K562 (cell line): ENCODE results near the gene GPN1. TPM values are rescaled to one million over a fixed set of nuclear protein-coding genes. Genes with fewer than 3 reads are reported as not detected.

Source experiments
- FOXA1 ChIP-seq: fragments of 450-650 bp; IDR thresholded peaks from 2 replicates; pipeline ENCODE4 v1.6.1; 2016; ENCODE audit warnings: mild to moderate bottlenecking, borderline replicate concordance
- HNRNPK ChIP-seq: fragments of 200-400 bp; formaldehyde crosslinking; IDR thresholded peaks from one replicate; pipeline ENCODE4 v1.6.1; 2018; ENCODE audit warnings: mild to moderate bottlenecking, low read depth, low read length; ENCODE audit not compliant: poor library complexity, severe bottlenecking
- ILF3 ChIP-seq: fragments of 450-650 bp; IDR thresholded peaks from 2 replicates; pipeline ENCODE4 v1.6.1; 2018; ENCODE audit warnings: antibody characterized with exemption, mild to moderate bottlenecking, moderate library complexity, borderline replicate concordance
- PHF8 ChIP-seq: fragments of 200-600 bp; sonication (generic); IDR thresholded peaks from 2 replicates; pipeline ENCODE4 v1.6.1; 2012; ENCODE audit warnings: mixed run types, mild to moderate bottlenecking, inconsistent platforms, low read length, moderate library complexity, borderline replicate concordance
- POLR2A ChIP-seq: fragments of 450-650 bp; conservative IDR thresholded peaks from 2 replicates; pipeline ENCODE4 v1.6.1; 2016
- POLR2H ChIP-seq: IDR thresholded peaks from 2 replicates; pipeline ENCODE4 v1.6.1; 2016; ENCODE audit warnings: missing genetic modification characterization, low read depth, mild to moderate bottlenecking, control low read depth, missing compliant biosample characterization, moderate library complexity
- PRMT5 ChIP-seq: sonication (generic); formaldehyde crosslinking; IDR thresholded peaks from 2 replicates; pipeline ENCODE4 v1.5.0; 2020; ENCODE audit warnings: missing genetic modification reagents
- RBBP5 ChIP-seq: fragments of 200-600 bp; sonication (generic); IDR thresholded peaks from 2 replicates; pipeline ENCODE4 v1.6.1; 2012; ENCODE audit warnings: borderline replicate concordance, mild to moderate bottlenecking, low read length, control low read depth, inconsistent platforms; ENCODE audit not compliant: insufficient read depth, poor library complexity, severe bottlenecking
- RFX1 ChIP-seq: fragments of 450-650 bp; IDR thresholded peaks from 2 replicates; pipeline ENCODE4 v1.6.1; 2016; ENCODE audit warnings: mild to moderate bottlenecking, moderate library complexity
- SMAD2 ChIP-seq: fragments of 150-350 bp; IDR thresholded peaks from 2 replicates; pipeline ENCODE4 v1.6.1; 2014; ENCODE audit warnings: low read depth, mild to moderate bottlenecking, low read length
- SMARCC2 ChIP-seq: fragments of 450-650 bp; IDR thresholded peaks from 2 replicates; pipeline ENCODE4 v1.6.1; 2017; ENCODE audit warnings: antibody characterized with exemption, moderate library complexity, mild to moderate bottlenecking, low read depth
- SUPT5H ChIP-seq: fragments of 450-650 bp; IDR thresholded peaks from 2 replicates; pipeline ENCODE4 v1.6.1; 2016
- TEAD2 ChIP-seq: fragments of 450-650 bp; IDR thresholded peaks from 2 replicates; pipeline ENCODE4 v1.6.1; 2016; ENCODE audit warnings: missing genetic modification characterization, control low read depth, missing compliant biosample characterization
- TOE1 ChIP-seq, 2 experiments: fragments of 450-650 bp in 1 of 2; sonication (generic) in 1 of 2; formaldehyde crosslinking in 1 of 2; IDR thresholded peaks; 2 replicates each; pipeline versions ENCODE4 v1.7.1 to v1.8.0; 2016 to 2022; ENCODE audit warnings: borderline replicate concordance in 2 of 2, mild to moderate bottlenecking in 2 of 2, antibody characterized with exemption in 1 of 2, inconsistent platforms in 1 of 2, low read depth in 1 of 2, missing genetic modification reagents in 1 of 2, moderate library complexity in 1 of 2
- ZFP36 ChIP-seq: fragments of 150-350 bp; IDR thresholded peaks from 2 replicates; pipeline ENCODE4 v1.6.1; 2018; ENCODE audit warnings: low read length, low read depth; ENCODE audit not compliant: partially characterized antibody
- ZNF707 ChIP-seq: fragments of 250-450 bp; sonication (Bioruptor Pico); conservative IDR thresholded peaks from 2 replicates; pipeline ENCODE4 v1.8.0; 2022; ENCODE audit warnings: inconsistent platforms, mild to moderate bottlenecking, moderate library complexity
- polyA plus RNA-seq, 8 experiments: library from polyadenylated mRNA; depleted of rRNA in 4 of 8; stranded (reverse) in 5 of 8; unstranded in 3 of 8; fragments of >200 nt; fragmentation: Nextera tagmentation in 2 of 8; fragmentation: Illumina TruSeq in 1 of 8; extraction: Ambion mirVana in 2 of 8; extraction: Trizol in 1 of 8; gene quantifications; 2 replicates each; pipeline versions ENCODE4 v1.2.1 to v1.2.3, GENCODE V29; 2011 to 2014; ENCODE audit warnings: inconsistent platforms in 1 of 8, missing spikeins in 1 of 8
- total RNA-seq, 7 experiments: library from RNA; depleted of rRNA in 6 of 7; stranded (reverse); fragments of >200 nt in 6 of 7; fragmentation: Illumina TruSeq in 2 of 7; extraction: Trizol in 2 of 7; gene quantifications; 2 replicates each; pipeline versions ENCODE4 v1.2.1 to v1.2.3, GENCODE V29; 2011 to 2021; ENCODE audit warnings: low replicate concordance in 1 of 7
- TF ChIP-seq, protein P1 (sequence below): IDR thresholded peaks from 3 replicates; pipeline ENCODE4 v1.6.1; 2011; ENCODE audit warnings: borderline replicate concordance, mild to moderate bottlenecking; ENCODE audit not compliant: insufficient read length, insufficient read depth
- TF ChIP-seq, protein P2 (sequence below): fragments of 450-650 bp; conservative IDR thresholded peaks from 2 replicates; pipeline ENCODE4 v1.6.1; 2016; ENCODE audit warnings: missing genetic modification characterization, low read depth, mild to moderate bottlenecking, control low read depth, missing compliant biosample characterization
- TF ChIP-seq, protein P3 (sequence below), 2 experiments: fragments of 450-650 bp; IDR thresholded peaks; 2 replicates each; pipeline ENCODE4 v1.6.1; 2018; ENCODE audit warnings: mild to moderate bottlenecking in 2 of 2, low read depth in 1 of 2; ENCODE audit not compliant: partially characterized antibody in 2 of 2

Gene GPN1
- total and polyA plus RNA-seq, 9 of the 15 experiments (the other 6 are each of a cell fraction or from before 2014, with no cell fraction given): 23.4 to 171 (median 48.2) TPM

DNA sequence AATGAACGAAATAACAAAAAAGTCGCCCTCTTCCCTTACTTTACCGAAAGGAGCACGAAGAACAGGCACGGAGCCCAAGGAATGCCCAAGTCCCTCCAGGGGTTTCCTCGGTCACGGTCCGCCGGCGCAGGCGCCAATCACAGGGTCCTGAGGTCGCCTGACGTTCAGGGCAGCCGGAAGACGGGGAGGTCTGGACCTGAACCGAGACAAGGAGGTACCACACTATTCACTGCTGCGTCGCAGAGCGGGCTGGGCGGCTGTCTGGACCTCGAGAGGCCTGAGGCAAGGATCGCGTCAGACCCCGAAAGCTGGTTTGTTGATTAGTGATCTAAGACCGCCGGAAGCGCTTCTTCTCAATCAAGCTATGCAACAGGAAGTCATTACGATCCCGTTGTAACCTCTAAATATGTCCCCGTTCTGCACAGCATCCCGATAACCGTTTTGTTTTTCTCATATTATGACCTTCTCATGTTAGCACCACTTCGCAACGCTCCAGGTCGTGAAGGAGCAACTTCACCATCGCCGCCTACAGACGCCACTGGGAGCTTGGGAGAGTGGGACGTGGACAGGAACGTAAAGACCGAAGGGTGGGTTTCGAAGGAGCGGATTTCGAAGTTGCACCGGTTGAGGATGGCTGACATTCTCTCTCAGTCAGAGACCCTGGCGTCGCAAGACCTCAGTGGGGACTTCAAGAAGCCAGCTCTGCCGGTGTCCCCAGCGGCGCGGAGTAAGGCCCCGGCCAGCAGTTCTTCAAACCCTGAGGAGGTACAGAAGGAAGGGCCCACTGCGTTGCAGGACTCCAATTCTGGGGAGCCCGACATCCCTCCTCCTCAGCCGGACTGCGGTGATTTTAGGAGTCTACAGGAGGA, 34.7 kb downstream of the GPN1 start, which contains the start of the genes SLC4A1AP and SUPT7L (continued):
- TF ChIP-seq HNRNPK (no peak), ZNF707 (no peak), ILF3 (no peak), RFX1 (no peak), POLR2H (peak; percentile 79), PHF8 (peak; percentile 80; the same call in 1 of the 2 replicates), RBBP5 (peak; percentile 73), FOXA1 (no peak), ZFP36 (no peak), PRMT5 (CRISPR knock-in tag) (no peak), SMARCC2 (no peak), TEAD2 (no peak), TOE1 (IDR thresholded peaks at IDR 0.05; ENCODE audit: borderline replicate concordance) (peak; percentile 92), TOE1 (CRISPR knock-in tag; IDR thresholded peaks at IDR 0.05; ENCODE audit: borderline replicate concordance, low read depth) (no peak), POLR2A (peak; percentile 88), SMAD2 (no peak), SUPT5H (peak; percentile 82)
- TF ChIP-seq, protein P1, sequence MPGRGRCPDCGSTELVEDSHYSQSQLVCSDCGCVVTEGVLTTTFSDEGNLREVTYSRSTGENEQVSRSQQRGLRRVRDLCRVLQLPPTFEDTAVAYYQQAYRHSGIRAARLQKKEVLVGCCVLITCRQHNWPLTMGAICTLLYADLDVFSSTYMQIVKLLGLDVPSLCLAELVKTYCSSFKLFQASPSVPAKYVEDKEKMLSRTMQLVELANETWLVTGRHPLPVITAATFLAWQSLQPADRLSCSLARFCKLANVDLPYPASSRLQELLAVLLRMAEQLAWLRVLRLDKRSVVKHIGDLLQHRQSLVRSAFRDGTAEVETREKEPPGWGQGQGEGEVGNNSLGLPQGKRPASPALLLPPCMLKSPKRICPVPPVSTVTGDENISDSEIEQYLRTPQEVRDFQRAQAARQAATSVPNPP: no peak
- TF ChIP-seq, protein P2, sequence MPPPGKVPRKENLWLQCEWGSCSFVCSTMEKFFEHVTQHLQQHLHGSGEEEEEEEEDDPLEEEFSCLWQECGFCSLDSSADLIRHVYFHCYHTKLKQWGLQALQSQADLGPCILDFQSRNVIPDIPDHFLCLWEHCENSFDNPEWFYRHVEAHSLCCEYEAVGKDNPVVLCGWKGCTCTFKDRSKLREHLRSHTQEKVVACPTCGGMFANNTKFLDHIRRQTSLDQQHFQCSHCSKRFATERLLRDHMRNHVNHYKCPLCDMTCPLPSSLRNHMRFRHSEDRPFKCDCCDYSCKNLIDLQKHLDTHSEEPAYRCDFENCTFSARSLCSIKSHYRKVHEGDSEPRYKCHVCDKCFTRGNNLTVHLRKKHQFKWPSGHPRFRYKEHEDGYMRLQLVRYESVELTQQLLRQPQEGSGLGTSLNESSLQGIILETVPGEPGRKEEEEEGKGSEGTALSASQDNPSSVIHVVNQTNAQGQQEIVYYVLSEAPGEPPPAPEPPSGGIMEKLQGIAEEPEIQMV: peak; percentile 87
- TF ChIP-seq, protein P3, sequence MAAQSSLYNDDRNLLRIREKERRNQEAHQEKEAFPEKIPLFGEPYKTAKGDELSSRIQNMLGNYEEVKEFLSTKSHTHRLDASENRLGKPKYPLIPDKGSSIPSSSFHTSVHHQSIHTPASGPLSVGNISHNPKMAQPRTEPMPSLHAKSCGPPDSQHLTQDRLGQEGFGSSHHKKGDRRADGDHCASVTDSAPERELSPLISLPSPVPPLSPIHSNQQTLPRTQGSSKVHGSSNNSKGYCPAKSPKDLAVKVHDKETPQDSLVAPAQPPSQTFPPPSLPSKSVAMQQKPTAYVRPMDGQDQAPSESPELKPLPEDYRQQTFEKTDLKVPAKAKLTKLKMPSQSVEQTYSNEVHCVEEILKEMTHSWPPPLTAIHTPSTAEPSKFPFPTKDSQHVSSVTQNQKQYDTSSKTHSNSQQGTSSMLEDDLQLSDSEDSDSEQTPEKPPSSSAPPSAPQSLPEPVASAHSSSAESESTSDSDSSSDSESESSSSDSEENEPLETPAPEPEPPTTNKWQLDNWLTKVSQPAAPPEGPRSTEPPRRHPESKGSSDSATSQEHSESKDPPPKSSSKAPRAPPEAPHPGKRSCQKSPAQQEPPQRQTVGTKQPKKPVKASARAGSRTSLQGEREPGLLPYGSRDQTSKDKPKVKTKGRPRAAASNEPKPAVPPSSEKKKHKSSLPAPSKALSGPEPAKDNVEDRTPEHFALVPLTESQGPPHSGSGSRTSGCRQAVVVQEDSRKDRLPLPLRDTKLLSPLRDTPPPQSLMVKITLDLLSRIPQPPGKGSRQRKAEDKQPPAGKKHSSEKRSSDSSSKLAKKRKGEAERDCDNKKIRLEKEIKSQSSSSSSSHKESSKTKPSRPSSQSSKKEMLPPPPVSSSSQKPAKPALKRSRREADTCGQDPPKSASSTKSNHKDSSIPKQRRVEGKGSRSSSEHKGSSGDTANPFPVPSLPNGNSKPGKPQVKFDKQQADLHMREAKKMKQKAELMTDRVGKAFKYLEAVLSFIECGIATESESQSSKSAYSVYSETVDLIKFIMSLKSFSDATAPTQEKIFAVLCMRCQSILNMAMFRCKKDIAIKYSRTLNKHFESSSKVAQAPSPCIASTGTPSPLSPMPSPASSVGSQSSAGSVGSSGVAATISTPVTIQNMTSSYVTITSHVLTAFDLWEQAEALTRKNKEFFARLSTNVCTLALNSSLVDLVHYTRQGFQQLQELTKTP (IDR thresholded peaks at IDR 0.05; ENCODE audit: low read depth in 1 of 2, partially characterized antibody in 2 of 2): peak; percentile 71 to 98
